Left lung (tissue), 10 donors: ENCODE data around the gene SLC9A4. TPM values are rescaled to one million over a fixed set of nuclear protein-coding genes. Genes with fewer than 3 reads are reported as not detected.
"Not testable (repeated sequence)": the region's sequence is repeated elsewhere in the genome, so short reads cannot be mapped to it uniquely, and the experiment has no call there.

ENCODE experiments used
- ATAC-seq: fragments of 200-7000 bp; cut with Tn5 transposase; one replicate; pipeline ENCODE4 v1.9.1; 2020; ENCODE audit warnings: moderate library complexity
- DNase-seq, 4 donors: peaks; one replicate each; pipeline ENCODE4 v3.0.0-alpha.2; 2013 to 2020
- H3K27ac ChIP-seq, 2 donors: fragments of 200-600 bp; sonication (generic) in 1 of 2; one replicate each; pipeline versions ENCODE4 v1.5.0 to v1.8.0; 2020 to 2021
- H3K27me3 ChIP-seq, 2 donors: fragments of 200-600 bp; sonication (generic) in 1 of 2; one replicate each; pipeline versions ENCODE4 v1.5.0 to v1.8.0; 2020 to 2021
- H3K36me3 ChIP-seq, 2 donors: fragments of 200-600 bp; sonication (generic) in 1 of 2; one replicate each; pipeline versions ENCODE4 v1.5.0 to v1.8.0; 2020 to 2021
- H3K4me1 ChIP-seq, 2 donors: fragments of 200-600 bp; one replicate each; pipeline ENCODE4 v1.8.0; 2021
- H3K4me3 ChIP-seq, 2 donors: fragments of 200-600 bp; sonication (generic) in 1 of 2; one replicate each; pipeline versions ENCODE4 v1.5.0 to v1.8.0; 2020 to 2021; ENCODE audit warnings: mild to moderate bottlenecking in 1 of 2
- H3K9me3 ChIP-seq, 2 donors: fragments of 200-600 bp; sonication (generic) in 1 of 2; one replicate each; pipeline versions ENCODE4 v1.5.0 to v1.8.0; 2020 to 2021
- CTCF ChIP-seq, 2 donors: fragments of 200-600 bp; sonication (generic) in 1 of 2; IDR thresholded peaks; one replicate each; pipeline versions ENCODE4 v1.5.0 to v1.8.0; 2021; ENCODE audit warnings: antibody characterized with exemption in 2 of 2
- intact Hi-C, 2 donors: fragments of 100-400 bp; cut with DNase I; formaldehyde crosslinking; loops; one replicate each; pipeline versions ENCODE4 v1.11.2 to v1.14.2; 2022
- polyA plus RNA-seq, 6 donors: library from polyadenylated mRNA; unstranded; fragments of 120-200 nt; gene quantifications; one replicate each; pipeline ENCODE4 v1.2.1, GENCODE V29; 2013; ENCODE audit not compliant: insufficient read length in 6 of 6
- total RNA-seq, 2 donors: library from RNA; stranded (reverse); fragmentation: NEBNext Ultra II Directional; extraction: Animal tissue kit (Norgen Biotek cat#: 25700); gene quantifications; one replicate each; pipeline ENCODE4 v1.2.1, GENCODE V29; 2021
- donor health status: DM: no; HTN: yes; CAD: no.
- donor health status: DM: no; HTN: no; CAD: no.

The SLC9A4 gene
- total and polyA plus RNA-seq, 8 donors = 0.06 to 0.08 (median 0.06) TPM; not detected in 4

DNA sequence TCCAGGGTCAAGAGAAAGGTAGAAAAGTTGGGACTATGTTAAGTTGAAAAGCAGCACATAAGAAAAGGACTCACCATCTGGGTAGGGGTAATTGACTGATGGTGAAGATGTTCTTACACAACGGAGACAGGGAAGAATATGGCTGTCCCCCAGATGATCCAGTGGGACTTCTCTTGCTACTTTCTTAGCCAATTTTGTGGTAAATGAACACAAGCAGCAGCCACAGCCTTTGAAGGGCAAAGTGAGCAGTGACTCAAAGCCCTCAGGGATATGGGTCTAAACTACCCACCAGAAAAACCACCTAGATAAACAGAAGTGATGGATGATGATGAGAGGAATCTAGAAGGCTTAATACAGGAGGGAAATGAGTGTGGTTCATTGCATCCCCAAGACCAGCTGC lies 80.6 kb downstream of the SLC9A4 start:
- intact Hi-C loops = no loop called here
- H3K4me3 ChIP-seq = no peak overlapping the region

DNA sequence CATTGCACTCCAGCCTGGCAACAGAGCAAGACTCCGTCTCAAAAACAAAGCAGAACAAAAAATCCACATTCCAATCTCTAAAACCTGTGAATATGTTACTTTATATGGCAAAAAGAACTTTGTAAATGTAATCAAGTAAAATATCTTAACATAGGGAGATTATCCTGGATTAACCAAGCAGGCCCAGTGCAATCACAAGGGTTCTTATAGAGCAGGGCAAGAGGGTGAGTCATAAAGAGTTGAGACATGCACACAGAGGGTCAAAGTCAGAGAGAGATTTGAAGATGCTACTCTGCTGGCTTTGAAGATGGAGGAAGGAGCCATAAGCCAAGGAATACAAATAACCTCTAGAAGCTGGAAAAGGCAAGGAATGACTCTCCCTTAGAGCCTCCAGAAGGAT lies 85.4 kb downstream of the SLC9A4 start:
- Histone ChIP-seq H3K36me3 (no peaks in the 10 kb centered on the region), H3K4me3 (no peak overlapping the region), H3K9me3 (no peaks in the 10 kb centered on the region), H3K4me1 (no peaks in the 10 kb centered on the region), H3K27me3 (no peaks in the 10 kb centered on the region), H3K27ac (no peak overlapping the region)
- peak; percentile 44 for ATAC-seq
- no peak for TF ChIP-seq CTCF (IDR thresholded peaks at IDR 0.05)
- no peak for DNase-seq
- intact Hi-C loops = no loop called here

More for the DNA sequence above, 80.6 kb downstream of the SLC9A4 start:
- Histone ChIP-seq H3K27ac (no peak overlapping the region), H3K9me3 (peaks cover 0 to 22% of the 10 kb centered on the region in 2 donors), H3K27me3 (no peaks in the 10 kb centered on the region), H3K4me1 (no peaks in the 10 kb centered on the region), H3K36me3 (no peaks in the 10 kb centered on the region)
- no peak for TF ChIP-seq CTCF (IDR thresholded peaks at IDR 0.05)
- ATAC-seq (no peak), DNase-seq (no peak)

- H3K27ac ChIP-seq, intact Hi-C loops, H3K36me3 ChIP-seq, DNase-seq, ATAC-seq, H3K27me3 ChIP-seq, H3K4me1 ChIP-seq, H3K4me3 ChIP-seq: not testable (repeated sequence)
- peaks cover 0 to 11% of the 10 kb centered on the region in 2 donors for H3K9me3 ChIP-seq
Observed at GRCh38 chr2:102562542-102562941, 89.5 kb downstream of the SLC9A4 start.

- Histone ChIP-seq H3K9me3 (peaks cover 0 to 10% of the 10 kb centered on the region in 2 donors), H3K27ac (no peak overlapping the region), H3K36me3 (no peaks in the 10 kb centered on the region), H3K4me1 (no peaks in the 10 kb centered on the region), H3K4me3 (no peak overlapping the region), H3K27me3 (no peaks in the 10 kb centered on the region)
- no peak for ATAC-seq
- TF ChIP-seq CTCF (IDR thresholded peaks at IDR 0.05) = no peak
- no peak for DNase-seq
- intact Hi-C loops = no loop called here
Observed at GRCh38 chr2:102575888-102576287, 102.9 kb downstream of the SLC9A4 start.

DNA sequence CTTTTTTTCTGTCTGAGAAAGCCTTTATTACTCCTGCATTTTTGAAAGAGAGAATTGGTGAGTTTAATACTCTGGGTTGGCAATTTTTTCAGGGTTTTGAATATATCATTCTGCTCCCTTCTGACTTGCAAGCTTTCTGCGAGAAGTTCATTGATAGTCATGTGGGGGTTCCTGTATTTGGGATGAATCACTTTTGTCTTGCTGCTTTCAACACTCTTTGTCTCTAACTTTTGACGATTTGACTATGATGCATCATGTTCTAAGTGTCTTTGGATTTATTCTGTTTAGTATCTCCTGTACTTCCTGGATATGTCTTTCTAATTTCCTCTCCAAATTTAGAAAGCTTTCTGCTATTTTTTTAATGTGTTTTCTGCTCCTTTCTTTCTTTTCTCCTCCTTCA lies 105.3 kb downstream of the SLC9A4 start:
- intact Hi-C loops = no loop called here
- DNase-seq (no peak), ATAC-seq (no peak)
- no peaks in the 10 kb centered on the region for H3K4me1 ChIP-seq
- no peaks in the 10 kb centered on the region for H3K36me3 ChIP-seq
- H3K27ac ChIP-seq = no peak overlapping the region
- H3K27me3 ChIP-seq = no peaks in the 10 kb centered on the region
- H3K9me3 ChIP-seq = peaks cover 0 to 10% of the 10 kb centered on the region in 2 donors
- no peak overlapping the region for H3K4me3 ChIP-seq
- TF ChIP-seq CTCF (IDR thresholded peaks at IDR 0.05) = no peak

GRCh38 chr2:102581911-102582310 lies 108.9 kb downstream of the SLC9A4 start:
- intact Hi-C loops = no loop called here
- H3K4me1 ChIP-seq = no peaks in the 10 kb centered on the region
- H3K27me3 ChIP-seq = no peaks in the 10 kb centered on the region
- no peaks in the 10 kb centered on the region for H3K36me3 ChIP-seq
- no peaks in the 10 kb centered on the region for H3K9me3 ChIP-seq
- no peak overlapping the region for H3K4me3 ChIP-seq
- no peak for TF ChIP-seq CTCF (IDR thresholded peaks at IDR 0.05)
- H3K27ac ChIP-seq = no peak overlapping the region
- DNase-seq = no peak
- ATAC-seq = no peak
